Measurements from ENCODE around the gene SP100. TPM values are rescaled to one million over a fixed set of nuclear protein-coding genes. Genes with fewer than 3 reads are reported as not detected.

SP100 gene
- total and polyA plus RNA-seq, 2 of the 8 experiments (the other 6 are each of a cell fraction or from before 2014, with no cell fraction given) = 0.06 to 1.1 TPM

- no peak overlapping the region for H3K27ac ChIP-seq (ENCODE audit: low read depth, low read length)
- ChIA-PET CTCF (ENCODE audit: partially characterized antibody) (interaction anchor here (1.3 kb wide), 1 partner anchor 254 kb away, joined by 3 read pairs; no protein-coding TSS in a partner anchor), POLR2A (ENCODE audit: partially characterized antibody) (no interaction called here)
- H3K36me3 ChIP-seq (ENCODE audit: control insufficient read depth in 2 of 4, insufficient read depth in 4 of 4, low read length in 3 of 4) = no peaks in the 10 kb centered on the region
- H2BK12ac ChIP-seq (ENCODE audit: low read depth, low read length) = no peak overlapping the region
- no peak overlapping the region for H2BK15ac ChIP-seq (ENCODE audit: low read length)
- peaks cover 11 to 20% of the 10 kb centered on the region in 2 experiments for H3K9me3 ChIP-seq (ENCODE audit: insufficient read depth in 2 of 2, low read depth in 1 of 2, low read length in 1 of 2)
- H4K8ac ChIP-seq (ENCODE audit: extremely low read depth, insufficient read depth, low read length) = no peak overlapping the region
- H3K4me2 ChIP-seq (ENCODE audit: insufficient read depth in 1 of 2, low read depth in 2 of 2, low read length in 2 of 2) = no peak overlapping the region
- H3K27me3 ChIP-seq (replicated peaks in 1 of 4; ENCODE audit: control insufficient read depth in 3 of 4, extremely low read depth in 1 of 4, insufficient read depth in 3 of 4, low read length in 3 of 4) = no peaks in the 10 kb centered on the region
- no peak overlapping the region for H3K56ac ChIP-seq (replicated peaks; ENCODE audit: insufficient read length, low read depth, low read length)
- no peak overlapping the region for H3K18ac ChIP-seq (ENCODE audit: extremely low read depth, low read length)
- no peak overlapping the region for H2BK20ac ChIP-seq (ENCODE audit: low read length)
- no peak overlapping the region for H2AFZ ChIP-seq (ENCODE audit: low read length)
- FAIRE-seq (no peak), DNase-seq (ENCODE audit: low read depth in 1 of 2, low spot score in 2 of 2) (no peak)
- H3K23me2 ChIP-seq (ENCODE audit: low read depth, low read length) = no peaks in the 10 kb centered on the region
- WGBS, 2 experiments (ENCODE audit: extremely low coverage in 1 of 2, insufficient coverage in 1 of 2, insufficient read length in 1 of 2, insufficient replicate concordance in 2 of 2, low coverage in 1 of 2, low lambda C conversion rate in 2 of 2, missing lambda C conversion rate in 1 of 2) = 83% methylated on average over 9 of the region's 9 CpGs; no CpG with 5 or more reads in 1 of the 2 experiments
- no peak overlapping the region for H2BK120ac ChIP-seq (replicated peaks; ENCODE audit: low read depth, low read length)
- H4K5ac ChIP-seq (ENCODE audit: insufficient read length, low read depth, low read length) = no peak overlapping the region
- no peak overlapping the region for H3K4me3 ChIP-seq (ENCODE audit: extremely low read depth in 1 of 4, insufficient read depth in 2 of 4, low read depth in 3 of 4, low read length in 4 of 4)
- H3K4ac ChIP-seq (replicated peaks; ENCODE audit: insufficient read length, low read depth, low read length) = no peak overlapping the region
- no peak overlapping the region for H3K9ac ChIP-seq (replicated peaks in 1 of 4; ENCODE audit: extremely low read depth in 1 of 4, low read depth in 3 of 4, low read length in 3 of 4)
- H3K14ac ChIP-seq (ENCODE audit: insufficient read length) = no peak overlapping the region
- no peak overlapping the region for H2AK5ac ChIP-seq (ENCODE audit: low read depth, low read length)
- no peaks in the 10 kb centered on the region for H4K20me1 ChIP-seq (replicated peaks in 1 of 2; ENCODE audit: control insufficient read depth in 1 of 2, insufficient read depth in 2 of 2, low read length in 2 of 2)
- no peaks in the 10 kb centered on the region for H3K4me1 ChIP-seq (replicated peaks in 1 of 4; ENCODE audit: control insufficient read depth in 3 of 4, insufficient read depth in 4 of 4, low read length in 3 of 4)
- H3K79me2 ChIP-seq (ENCODE audit: control insufficient read depth in 1 of 2, insufficient read depth in 2 of 2, low read length in 2 of 2) = no peaks in the 10 kb centered on the region
- no peak overlapping the region for H3K23ac ChIP-seq (ENCODE audit: insufficient read length)
- no peak overlapping the region for H4K91ac ChIP-seq (replicated peaks; ENCODE audit: insufficient read length, low read length)
- no peak overlapping the region for H2BK5ac ChIP-seq (ENCODE audit: low read depth, low read length)
- H3K79me1 ChIP-seq (ENCODE audit: low read depth, low read length) = no peaks in the 10 kb centered on the region
- TF ChIP-seq BACH1 (IDR thresholded peaks at IDR 0.05; ENCODE audit: low read length) (no peak), SIRT6 (IDR thresholded peaks at IDR 0.05; ENCODE audit: low read length) (no peak), EGR1 (IDR thresholded peaks at IDR 0.05; ENCODE audit: borderline replicate concordance, low read depth, low read length) (no peak), CTBP2 (IDR thresholded peaks at IDR 0.05; ENCODE audit: borderline replicate concordance, insufficient read depth, insufficient read length, low read length) (no peak), ATF3 (IDR thresholded peaks at IDR 0.05; ENCODE audit: insufficient read depth, low read depth, low read length) (no peak), USF2 (IDR thresholded peaks at IDR 0.05; ENCODE audit: low read length) (no peak), HDAC6 (IDR thresholded peaks at IDR 0.05; ENCODE audit: low read depth, low read length) (no peak), GTF2F1 (IDR thresholded peaks at IDR 0.05; ENCODE audit: borderline replicate concordance, low read depth, low read length) (no peak), JUND (IDR thresholded peaks at IDR 0.05; ENCODE audit: low read length) (no peak), TBP (IDR thresholded peaks at IDR 0.05; ENCODE audit: low read depth, low read length) (no peak), POLR2AphosphoS5 (IDR thresholded peaks at IDR 0.05; ENCODE audit: low read depth, low read length) (no peak), ASH2L (IDR thresholded peaks at IDR 0.05; ENCODE audit: low read length) (no peak)
Measured at GRCh38 chr2:230520061-230520874, 104.3 kb downstream of the SP100 start.
